ENCODE measurements around the gene NRXN2. TPM values are rescaled to one million over a fixed set of nuclear protein-coding genes. Genes with fewer than 3 reads are reported as not detected.

The NRXN2 gene
- total RNA-seq, 1 experiment from 2014 or later = not detected

DNA sequence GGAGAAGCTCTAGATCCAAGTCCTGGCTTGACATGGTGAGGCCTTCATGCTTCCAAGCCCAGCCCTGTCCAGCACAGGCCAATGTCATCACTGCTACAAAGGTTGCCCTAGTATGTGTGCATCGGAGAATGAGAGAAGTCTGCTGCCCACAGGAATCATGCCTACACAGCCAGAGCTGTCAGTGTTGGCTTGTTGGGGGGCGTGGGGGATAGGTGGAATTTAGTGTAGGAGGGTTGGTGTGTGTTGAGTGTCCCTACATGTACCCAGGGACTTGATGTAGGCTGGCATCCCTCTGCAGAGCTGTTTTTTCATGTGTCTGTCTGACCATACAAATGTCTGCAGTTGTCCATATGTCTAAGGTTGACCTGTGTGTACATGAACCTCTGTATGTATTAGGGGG lies 94.4 kb downstream of the NRXN2 start:
- no peak for DNase-seq (ENCODE audit: low spot score)

DNA sequence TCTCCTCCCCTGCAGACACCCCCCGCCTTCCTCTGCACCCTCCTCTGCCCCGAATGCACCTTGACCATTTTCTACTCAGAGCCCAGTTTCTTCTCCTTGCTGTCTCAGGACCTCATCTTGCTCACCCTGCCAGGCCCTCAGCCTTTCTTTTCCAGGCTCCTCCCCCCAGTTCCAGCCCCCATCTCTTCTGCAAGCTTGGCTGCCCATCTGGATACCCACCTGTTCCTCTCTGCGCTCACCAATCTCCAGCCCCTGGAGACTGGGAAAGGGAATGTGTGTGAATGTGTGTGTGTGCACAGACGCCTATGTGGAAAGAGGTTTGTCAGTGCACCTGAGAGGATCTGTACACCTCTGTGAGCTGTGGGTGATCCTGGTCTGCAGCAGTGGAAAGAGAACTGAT lies 95.6 kb downstream of the NRXN2 start:
- no peak for DNase-seq (ENCODE audit: low spot score)

DNA sequence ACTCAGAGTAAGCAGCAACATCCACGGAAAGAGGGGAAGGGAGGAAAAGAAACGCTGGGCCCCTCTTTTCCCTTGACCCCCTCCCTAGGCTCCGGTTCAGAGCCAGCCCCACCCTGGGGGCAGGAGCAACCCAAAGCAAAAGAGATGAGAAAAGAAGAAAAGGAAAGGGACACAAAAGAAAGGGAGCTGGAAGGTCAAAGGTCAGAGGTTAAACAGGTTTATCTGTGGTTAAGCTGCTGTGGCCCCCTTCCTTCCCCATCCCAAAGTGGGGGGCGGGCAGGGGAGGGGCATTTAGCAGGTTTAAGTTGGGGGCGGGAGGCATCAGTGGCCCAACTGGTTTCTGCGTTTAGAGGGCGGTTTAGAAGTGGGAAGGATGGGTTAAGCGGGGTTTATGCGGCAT lies 96.4 kb downstream of the NRXN2 start:
- DNase-seq (ENCODE audit: low spot score) = no peak

DNA sequence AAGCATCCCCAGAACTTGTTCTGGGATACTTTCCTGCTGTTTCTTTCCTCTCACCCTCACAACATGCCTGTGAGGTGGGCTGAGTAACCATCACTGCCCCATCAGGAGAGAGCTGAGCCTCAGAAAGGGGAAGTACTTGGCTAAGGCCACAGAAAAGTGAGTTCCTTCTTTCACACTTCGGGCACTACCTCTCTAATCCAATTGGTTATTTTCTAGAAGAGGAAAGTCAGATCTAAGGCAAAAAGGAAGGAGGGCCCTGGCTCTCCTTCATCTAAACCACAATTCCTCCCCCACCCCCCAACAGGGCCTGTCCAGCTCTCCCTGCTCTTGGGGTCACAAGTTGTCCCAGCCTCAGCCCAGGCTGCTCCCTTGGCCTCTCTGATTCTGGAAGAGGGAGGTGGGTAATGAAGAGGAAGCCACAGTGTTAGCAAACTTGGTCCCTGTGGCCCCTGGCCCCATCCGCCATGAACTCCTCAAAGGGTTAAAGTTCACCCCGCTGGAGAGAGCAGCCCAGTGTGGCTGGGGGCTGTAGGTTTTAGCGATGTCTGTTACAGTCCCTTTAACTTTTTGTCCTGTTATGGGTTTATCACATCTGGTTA lies 98.0 kb downstream of the NRXN2 start:
- no peak for DNase-seq (ENCODE audit: low spot score)

DNA sequence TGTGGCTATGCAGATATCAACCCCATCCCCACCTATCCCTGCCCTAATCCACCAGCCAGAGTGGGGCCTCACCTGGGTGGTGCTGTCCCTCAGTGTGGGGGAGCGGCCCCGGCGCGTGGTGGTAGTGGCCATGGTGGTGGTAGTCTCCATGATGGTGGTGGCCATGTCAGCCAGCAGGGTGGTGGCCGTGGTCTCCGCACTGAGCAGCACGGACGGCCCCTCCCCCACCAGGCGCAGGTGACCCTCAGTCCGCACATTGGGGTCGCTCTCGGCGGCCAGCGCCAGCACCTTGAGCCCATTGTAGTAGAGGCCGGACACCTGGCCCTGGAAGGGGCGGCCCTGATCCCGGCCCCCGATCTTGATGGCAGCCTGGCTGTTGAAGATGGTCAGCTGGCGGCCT lies 100.3 kb downstream of the NRXN2 start:
- no peak for DNase-seq (ENCODE audit: low spot score)

DNA sequence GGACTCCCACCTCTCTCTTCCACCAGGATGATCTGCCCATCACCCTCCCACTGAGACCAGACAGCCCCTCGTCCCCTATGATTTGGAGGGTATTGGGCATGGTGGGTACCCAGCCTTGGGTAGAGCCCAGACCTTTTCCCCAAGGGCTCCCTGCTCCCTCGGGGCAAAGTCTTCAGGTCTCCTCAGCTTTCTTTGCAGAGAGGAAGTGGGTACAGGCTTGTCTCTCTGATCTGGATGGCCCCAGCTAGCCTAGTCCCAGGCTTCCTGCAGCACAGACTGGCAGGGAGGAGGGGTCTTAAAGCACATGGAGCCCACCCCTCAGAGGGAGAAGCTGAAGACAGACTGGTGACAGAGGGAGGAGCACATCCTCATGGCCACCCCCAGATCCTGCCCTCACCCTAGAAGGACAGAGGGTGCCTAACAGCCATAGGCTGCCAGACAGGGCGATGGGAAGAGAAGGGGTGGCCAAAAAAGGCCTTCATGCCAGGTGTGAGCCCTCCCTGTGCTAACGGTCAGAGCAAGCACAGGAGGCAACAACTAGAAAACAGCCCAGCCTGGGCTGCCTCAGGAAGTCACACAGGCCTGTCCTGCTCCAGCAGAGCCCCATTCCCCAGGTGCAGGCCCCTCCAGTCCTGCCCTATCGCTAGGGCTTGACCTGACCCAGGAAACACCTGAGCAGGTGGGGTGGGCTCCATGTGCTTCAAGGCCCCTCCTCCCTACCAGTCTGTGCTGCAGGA lies 101.5 kb downstream of the NRXN2 start:
- no peak for DNase-seq (ENCODE audit: low spot score)

DNA sequence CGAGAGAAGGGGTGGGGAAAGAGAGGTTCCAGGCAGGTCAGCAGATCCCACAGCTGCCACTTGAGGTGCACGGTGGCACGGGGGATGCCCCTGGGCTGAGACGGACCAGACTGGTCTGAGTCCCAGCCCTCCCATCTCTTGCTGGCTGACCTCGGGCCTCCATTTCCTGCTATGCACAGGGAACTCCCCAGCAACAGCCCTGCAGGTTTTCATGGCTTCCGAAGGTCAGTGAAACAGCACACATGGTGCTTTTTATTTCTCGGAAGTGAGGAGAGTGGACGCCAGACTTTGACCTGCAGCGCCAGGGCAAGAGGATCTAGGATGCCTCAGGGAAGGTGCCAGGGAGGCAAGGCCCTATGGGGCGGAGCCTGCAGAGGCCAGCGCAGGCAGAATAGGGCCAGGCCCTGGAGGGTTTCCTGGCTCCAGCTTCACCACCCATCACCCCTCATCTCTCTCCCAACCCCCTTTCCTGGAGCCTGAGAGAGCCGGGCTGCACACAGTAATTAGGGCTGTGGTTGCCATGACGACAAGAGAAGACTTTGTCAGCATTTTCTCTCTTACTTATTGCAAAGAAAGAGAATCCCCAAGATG lies 102.5 kb downstream of the NRXN2 start:
- DNase-seq (ENCODE audit: low spot score) = peak; percentile 12

DNA sequence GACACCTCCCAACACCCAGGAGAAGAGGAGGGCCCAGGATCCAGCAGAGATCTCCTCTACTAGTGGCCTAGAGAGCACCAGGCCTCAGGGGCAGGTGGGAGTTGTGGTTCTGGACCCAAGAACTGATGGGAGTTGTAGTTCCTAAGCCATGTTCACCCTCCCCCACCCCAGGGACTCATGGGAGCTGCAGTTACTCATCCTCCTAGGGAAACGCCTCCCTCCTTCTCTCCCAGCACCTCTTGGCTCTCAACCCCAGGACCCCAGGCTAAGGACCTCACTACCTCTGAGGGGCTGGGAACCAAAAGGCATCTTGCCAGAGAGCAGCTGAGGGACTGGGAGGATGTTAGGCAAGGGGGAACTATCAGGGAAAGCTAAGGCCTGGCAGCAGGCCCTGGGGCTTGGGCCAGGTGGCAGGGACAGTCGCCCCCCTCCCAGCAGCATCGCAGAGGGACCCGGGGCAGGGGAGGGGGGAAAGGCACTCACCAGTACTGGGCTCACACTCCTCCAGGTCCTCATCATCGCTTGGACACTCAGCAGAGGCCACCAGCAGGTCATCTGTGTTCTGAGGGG lies 103.1 kb downstream of the NRXN2 start:
- DNase-seq (ENCODE audit: low spot score) = peak; percentile 12

DNA sequence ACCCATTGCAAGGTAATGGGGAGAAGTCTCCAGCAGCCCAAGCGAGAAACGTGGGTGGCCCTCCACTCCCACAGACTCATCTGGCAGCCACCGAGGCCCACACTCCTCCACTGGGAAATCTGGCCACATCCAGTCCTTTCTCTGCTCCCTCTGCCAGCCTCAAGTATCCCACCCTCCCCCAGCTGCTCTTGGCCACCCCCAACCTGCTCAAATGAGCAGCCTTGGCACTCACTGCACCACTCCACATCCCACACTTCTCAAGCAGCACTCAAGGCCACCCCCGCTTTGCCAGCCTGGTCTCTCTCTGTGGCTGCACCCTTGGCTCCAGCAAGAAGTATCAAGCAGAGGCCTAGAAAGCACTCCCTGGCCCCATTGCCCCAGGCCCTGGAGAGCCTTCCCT lies 103.8 kb downstream of the NRXN2 start:
- DNase-seq (ENCODE audit: low spot score) = no peak

DNA sequence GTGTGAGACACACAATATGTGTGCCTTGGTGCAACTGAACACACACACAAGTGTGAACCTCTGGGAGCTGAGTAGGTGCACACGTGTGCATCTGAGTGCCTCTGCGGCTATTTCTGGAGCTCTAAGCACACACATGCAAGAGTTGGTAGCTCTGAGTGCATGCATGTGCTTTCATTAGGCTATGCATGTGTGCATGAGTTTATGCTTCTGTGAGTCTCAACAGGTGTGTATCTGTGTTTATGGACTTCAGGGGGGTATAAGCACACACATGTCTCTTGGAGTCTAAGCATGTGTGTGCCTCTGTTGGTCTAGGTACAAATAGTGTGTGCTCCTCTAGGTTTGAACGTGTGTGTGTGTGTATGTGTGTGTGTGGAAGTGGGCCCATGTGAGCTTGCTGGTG lies 106.2 kb downstream of the NRXN2 start:
- no peak for DNase-seq (ENCODE audit: low spot score)

DNA sequence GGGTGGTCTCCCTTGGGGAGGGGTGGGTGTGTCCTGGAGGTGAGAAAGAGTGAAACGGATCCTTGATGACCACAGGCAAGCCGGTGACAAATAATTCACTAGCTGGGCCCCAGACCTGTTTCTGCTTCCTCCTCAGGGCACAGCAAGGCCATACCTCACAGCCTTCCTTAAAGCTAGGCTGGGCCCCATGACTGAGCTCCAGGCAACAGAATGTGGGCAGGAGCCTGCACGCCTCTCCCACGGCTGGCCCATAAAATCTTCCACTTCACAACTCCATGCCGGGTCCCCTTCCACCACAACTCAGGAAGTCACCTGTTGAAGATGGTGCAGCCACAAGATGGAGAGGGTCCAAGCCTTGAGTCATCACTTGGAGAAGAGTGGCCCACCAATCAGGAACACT lies 108.1 kb downstream of the NRXN2 start:
- no peak for DNase-seq (ENCODE audit: low spot score)

DNA sequence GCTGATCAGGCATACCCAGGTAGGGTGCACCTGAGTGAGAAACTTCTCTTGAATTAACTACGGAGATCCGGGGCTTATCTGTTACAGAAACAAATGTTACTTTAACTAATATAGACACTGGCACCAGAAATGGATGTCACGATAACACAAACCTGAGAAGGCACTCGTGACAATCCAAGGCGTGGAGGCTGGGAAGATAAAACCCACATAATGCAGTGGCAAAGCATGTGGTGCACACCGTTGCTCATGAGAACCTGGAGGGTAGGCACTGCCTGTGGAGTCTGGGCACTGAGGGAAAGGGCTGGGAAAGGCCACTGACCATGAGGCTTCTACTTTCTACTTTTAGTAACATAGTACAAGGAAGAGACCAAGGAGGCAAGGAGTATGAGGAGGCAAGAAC lies 109.3 kb downstream of the NRXN2 start:
- DNase-seq (ENCODE audit: low spot score) = no peak

DNA sequence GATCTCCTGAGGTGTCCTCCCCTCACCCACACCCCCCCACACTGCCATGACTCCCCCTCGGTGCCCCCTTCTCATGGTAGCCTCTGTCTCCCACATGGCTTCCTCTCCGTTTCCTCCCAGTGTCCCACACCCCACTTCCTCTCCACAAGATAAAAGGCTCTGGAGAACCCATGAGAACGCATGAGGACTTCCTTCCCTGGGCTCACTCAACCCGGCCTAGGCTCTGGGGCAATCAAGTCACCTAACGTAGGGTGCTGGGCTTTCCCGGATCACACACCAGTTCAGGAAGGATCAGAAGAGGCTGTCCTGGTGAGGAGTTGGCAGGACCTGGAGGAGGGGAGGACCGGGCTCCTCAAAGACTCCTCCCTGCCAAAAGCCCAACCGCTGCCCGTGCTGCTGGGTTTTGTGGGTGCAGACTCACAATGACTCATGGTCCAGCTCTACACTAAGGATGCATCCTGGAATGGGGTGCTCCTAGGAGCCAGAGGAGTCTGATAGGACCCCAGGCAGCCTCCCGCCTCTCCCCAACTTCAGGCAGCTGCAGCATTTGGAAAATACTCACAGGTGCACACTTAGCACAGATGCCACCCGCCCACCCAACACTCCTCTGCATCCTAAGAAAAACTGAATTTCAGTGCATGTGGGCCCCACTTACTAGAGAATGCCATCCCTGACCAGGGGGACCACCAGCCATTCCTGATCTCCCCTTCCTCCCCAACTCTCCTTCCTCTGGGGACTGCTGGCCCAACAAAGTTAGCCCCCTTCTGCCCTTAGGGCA lies 110.9 kb downstream of the NRXN2 start:
- DNase-seq (ENCODE audit: low spot score) = no peak

DNA sequence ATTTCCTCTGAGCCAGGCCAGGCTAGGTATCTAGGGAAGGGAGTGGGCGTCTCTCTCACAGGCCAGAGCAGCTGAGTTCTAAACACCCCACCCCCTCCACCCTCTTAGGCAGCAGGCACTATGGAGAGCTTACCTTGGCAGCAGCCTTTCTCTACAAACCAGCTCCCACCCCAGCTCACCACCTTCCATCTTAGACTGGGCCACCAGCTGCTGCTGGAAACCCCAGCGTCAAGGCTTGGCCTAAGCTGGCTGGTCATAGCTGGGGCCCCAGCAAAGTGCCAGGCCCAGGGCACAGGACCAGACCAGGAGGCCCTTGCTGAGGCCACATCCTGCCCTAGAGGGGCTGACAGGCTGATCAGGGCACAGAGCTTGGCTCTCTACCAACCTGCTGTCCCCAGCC lies 111.8 kb downstream of the NRXN2 start:
- no peak for DNase-seq (ENCODE audit: low spot score)

DNA sequence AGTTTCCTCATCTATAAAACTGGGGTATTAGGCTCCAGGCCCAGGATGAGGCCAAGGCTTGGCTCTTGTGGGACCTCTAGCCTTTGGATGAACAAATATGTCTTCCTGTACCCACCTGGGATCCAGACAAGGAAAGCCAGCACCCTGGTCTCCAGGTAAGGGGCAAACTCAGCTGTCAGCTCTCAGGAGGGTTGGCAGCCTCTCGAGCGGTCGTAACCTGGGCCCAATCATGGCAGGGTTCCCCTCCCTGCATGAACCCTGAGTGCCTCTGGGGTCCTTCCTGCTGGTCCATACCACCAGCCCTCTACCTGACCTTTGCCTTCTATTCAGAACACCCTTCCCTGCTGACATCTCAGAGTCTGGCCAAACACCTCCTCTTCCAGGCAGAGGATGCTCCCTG lies 112.4 kb downstream of the NRXN2 start:
- no peak for DNase-seq (ENCODE audit: low spot score)

DNA sequence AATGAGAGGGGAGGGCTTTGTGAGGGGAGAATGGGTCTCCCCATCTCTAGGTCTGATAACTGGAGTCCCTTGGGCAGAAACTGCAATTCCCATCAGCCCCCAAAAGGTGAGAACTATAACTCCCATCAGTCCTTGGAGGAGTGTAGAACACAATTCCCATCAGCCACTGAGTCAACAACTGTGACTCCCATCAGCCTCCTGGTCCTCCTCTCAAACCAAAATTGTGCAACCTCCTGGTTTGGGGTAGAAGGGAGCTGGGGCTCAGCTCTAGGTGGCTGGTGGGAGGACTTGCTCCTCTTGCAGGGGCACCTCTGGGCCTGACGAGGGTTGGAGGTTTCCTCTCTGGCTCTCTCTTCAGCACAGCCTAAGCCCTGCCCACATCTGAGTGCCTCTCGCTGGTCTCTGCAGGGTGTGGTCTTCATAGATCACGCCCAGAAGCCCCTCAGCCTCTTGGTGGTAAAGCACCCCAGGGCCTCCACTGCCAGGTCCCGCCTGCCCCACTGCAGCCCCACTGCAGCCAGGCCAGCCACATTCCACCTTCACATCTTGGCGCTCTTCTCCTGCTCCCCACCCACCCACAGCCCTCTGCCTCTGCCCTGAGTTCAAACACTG lies 113.5 kb downstream of the NRXN2 start:
- DNase-seq (ENCODE audit: low spot score) = no peak

DNA sequence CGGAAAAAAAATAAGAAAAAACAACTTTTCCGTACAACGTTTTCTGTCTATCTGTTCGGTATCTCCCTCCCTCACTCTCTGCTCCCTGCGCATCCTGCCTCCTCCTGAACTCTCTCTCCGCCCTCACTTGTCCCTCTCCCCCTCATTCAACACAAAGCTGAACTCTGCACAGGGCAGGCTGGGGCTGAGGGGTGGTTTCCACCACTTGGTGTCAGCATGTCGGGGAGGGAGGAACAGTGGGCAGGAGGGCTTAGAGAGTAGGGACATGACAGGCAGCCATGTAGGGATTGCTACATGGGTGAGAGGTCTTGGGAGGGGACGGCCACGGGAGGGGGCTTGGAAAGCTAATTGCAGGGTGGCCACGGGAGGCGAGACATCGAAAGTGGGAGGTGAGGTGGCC lies 114.4 kb downstream of the NRXN2 start:
- no peak for DNase-seq (ENCODE audit: low spot score)

DNA sequence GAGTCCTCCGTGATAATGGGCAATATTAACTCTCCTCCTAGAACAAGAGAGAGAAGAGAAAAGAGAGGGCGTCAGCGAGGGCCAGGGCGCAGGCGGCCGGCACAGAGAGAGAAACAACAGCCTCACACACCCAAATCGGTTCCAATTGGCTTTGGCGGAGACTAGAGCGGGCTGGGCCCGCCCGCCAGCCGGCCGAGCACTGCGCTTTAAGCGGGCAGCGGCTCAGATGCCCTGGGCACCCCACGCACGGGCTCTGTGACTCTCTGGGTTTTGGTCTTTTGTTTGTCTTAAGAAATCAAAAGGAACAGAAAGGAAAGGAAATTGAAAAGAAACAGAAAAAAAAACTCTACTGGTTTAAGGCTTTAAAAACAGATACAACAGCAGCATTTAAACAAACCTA lies 115.0 kb downstream of the NRXN2 start:
- no peak for DNase-seq (ENCODE audit: low spot score)

DNA sequence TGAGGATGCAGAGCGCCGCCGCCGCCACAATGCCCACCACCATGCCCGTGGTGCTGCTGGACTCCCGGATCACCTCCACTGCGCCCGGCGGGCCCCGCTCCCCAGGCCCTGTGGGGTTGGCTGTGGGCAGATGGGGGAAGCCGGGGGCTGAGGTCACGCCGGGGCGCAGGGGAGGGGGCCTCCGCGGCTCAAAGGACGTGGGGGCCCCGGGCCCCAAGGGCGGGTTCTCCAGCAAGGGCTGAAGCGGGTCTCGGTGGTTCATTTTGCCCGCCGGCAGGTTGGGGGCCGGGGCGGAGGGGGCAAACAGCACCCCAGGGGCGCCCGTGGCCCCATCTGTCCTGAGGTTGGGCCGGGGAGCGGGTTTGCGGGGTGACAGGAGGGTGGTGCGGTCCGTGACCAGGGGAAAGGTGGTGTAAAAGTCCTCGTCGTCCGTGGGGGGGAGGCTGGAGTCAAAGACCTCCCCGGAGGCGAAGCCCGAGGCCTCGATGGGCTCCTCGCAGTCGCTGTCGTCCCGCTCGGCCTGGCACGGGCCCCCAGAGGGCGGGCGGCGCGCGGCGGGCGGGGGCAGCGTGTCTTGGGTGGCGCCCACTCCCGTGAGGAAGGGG lies 115.5 kb downstream of the NRXN2 start:
- no peak for DNase-seq (ENCODE audit: low spot score)

DNA sequence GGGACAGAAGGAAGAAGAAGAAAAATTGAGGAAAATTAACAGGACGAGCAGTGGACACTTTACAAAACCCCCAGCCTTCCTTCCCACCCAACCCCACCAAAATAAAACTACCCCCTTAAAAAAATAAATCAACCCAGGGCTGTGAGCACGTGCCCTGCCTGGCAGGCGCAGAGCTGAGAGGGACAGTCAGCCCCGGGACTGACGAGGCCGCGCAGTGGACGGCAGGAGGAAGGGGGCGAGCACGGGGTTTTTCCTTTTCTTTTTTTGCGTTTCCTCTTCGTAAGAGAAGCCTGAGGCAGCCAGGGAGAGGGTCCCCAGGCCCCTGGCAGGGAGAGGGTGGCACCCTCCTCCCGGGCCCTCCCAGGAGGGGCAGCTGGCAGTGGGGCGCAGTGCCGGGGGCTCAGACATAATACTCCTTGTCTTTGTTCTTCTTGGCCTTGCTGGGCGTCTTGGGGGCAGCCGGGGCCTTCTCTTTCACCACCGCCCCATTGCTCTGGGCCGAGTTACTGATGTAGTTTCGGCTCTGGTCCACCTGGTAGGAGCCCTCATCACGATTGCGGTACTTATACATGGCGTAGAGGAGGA lies 116.1 kb downstream of the NRXN2 start:
- DNase-seq (ENCODE audit: low spot score) = no peak

Data from HT-29 (cell line).